ENCODE data around the gene ITGB7. TPM values are rescaled to one million over a fixed set of nuclear protein-coding genes. Genes with fewer than 3 reads are reported as not detected.

Gene ITGB7
- total and polyA plus RNA-seq, 9 of the 15 experiments (the other 6 are each of a cell fraction or from before 2014, with no cell fraction given), result 0.06 to 2.0 (median 0.67) TPM

DNA sequence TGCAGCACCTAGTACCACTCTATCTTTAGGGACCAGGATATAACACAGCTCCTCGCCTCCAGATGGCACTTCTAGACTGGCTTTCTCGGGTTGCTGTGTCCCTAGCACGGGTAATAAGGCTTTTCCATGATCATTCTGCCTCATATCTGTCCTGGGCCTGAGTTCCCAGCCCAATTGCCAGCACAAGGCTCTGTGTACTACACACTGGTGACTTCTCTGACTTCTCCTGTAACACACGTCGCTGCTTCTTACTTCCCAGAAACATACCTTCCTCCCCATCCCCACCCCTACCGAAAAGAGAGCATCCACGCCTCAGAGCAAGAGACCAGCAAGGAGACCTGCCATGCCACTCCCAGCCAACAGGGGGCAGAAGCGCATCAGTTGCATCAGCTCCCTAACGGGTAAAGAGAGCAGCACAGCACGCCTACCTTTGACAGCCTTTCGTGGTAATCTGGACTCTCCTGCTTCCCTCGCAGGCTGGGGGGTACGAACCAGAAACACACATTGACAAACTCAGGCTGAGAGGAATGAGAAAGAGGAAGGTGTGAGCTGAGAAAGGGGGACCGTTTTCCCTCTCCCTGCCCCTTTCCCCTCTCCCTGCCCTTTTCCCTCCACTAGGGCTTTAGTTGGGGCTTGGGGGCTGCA is 47.7 kb downstream of the ITGB7 start (continued):
- TF ChIP-seq, protein P1, sequence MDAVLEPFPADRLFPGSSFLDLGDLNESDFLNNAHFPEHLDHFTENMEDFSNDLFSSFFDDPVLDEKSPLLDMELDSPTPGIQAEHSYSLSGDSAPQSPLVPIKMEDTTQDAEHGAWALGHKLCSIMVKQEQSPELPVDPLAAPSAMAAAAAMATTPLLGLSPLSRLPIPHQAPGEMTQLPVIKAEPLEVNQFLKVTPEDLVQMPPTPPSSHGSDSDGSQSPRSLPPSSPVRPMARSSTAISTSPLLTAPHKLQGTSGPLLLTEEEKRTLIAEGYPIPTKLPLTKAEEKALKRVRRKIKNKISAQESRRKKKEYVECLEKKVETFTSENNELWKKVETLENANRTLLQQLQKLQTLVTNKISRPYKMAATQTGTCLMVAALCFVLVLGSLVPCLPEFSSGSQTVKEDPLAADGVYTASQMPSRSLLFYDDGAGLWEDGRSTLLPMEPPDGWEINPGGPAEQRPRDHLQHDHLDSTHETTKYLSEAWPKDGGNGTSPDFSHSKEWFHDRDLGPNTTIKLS (IDR thresholded peaks at IDR 0.05; ENCODE audit: borderline replicate concordance, low read depth), result peak; percentile 39; the same call in 1 of the 2 replicates
- TF ChIP-seq, protein P2, sequence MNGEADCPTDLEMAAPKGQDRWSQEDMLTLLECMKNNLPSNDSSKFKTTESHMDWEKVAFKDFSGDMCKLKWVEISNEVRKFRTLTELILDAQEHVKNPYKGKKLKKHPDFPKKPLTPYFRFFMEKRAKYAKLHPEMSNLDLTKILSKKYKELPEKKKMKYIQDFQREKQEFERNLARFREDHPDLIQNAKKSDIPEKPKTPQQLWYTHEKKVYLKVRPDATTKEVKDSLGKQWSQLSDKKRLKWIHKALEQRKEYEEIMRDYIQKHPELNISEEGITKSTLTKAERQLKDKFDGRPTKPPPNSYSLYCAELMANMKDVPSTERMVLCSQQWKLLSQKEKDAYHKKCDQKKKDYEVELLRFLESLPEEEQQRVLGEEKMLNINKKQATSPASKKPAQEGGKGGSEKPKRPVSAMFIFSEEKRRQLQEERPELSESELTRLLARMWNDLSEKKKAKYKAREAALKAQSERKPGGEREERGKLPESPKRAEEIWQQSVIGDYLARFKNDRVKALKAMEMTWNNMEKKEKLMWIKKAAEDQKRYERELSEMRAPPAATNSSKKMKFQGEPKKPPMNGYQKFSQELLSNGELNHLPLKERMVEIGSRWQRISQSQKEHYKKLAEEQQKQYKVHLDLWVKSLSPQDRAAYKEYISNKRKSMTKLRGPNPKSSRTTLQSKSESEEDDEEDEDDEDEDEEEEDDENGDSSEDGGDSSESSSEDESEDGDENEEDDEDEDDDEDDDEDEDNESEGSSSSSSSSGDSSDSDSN (IDR thresholded peaks at IDR 0.05; ENCODE audit: borderline replicate concordance in 1 of 2, low read depth in 2 of 2, low read length in 2 of 2), result 0 out of 4 replicates have a peak, but pooled peaks of 1 of the 2 experiments have one; percentile 24
- no peak for TF ChIP-seq NFE2 (IDR thresholded peaks at IDR 0.05; ENCODE audit: low read depth)
- TF ChIP-seq EZH2 (IDR thresholded peaks at IDR 0.05; ENCODE audit: borderline replicate concordance, low read depth, low read length), result no peak
- TF ChIP-seq GATA2 (CRISPR knock-in tag; IDR thresholded peaks at IDR 0.05), result no peak
- TF ChIP-seq TAF7 (tag; IDR thresholded peaks at IDR 0.05), result 0 out of 2 replicates have a peak, but pooled peaks have one; percentile 13
- TF ChIP-seq YBX1 (IDR thresholded peaks at IDR 0.05), result no peak
- TF ChIP-seq ARID1B (IDR thresholded peaks at IDR 0.05), result peak; percentile 54; the same call in 1 of the 2 replicates
- no peak for TF ChIP-seq CHD4 (IDR thresholded peaks at IDR 0.05; ENCODE audit: insufficient read depth, insufficient replicate concordance, low read depth, low read length, poor library complexity, severe bottlenecking)
- TF ChIP-seq NR2C2 (CRISPR knock-in tag; IDR thresholded peaks at IDR 0.05), result 0 out of 2 replicates have a peak, but pooled peaks have one; percentile 42
- no peak for TF ChIP-seq NR2C2 (tag; IDR thresholded peaks at IDR 0.05)
- no peak for TF ChIP-seq ZNF695 (CRISPR knock-in tag; IDR thresholded peaks at IDR 0.05)
- TF ChIP-seq, protein P3, sequence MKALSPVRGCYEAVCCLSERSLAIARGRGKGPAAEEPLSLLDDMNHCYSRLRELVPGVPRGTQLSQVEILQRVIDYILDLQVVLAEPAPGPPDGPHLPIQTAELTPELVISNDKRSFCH (CRISPR knock-in tag; IDR thresholded peaks at IDR 0.05), result no peak
- TF ChIP-seq, protein P3 (tag; IDR thresholded peaks at IDR 0.05), result 0 out of 2 replicates have a peak, but pooled peaks have one; percentile 34
- peak; percentile 64 for TF ChIP-seq JUND (IDR thresholded peaks at IDR 0.05; ENCODE audit: borderline replicate concordance, low read depth, low read length)
- TF ChIP-seq JUND (tag; IDR thresholded peaks at IDR 0.05; ENCODE audit: borderline replicate concordance, low read depth, low read length), result peak; percentile 60; the same call in 1 of the 3 replicates
- TF ChIP-seq MAFK (IDR thresholded peaks at IDR 0.05; ENCODE audit: low read length), result no peak
- peak in 1 of 2 experiments; percentile 36; a peak in 1 of 4 replicates for TF ChIP-seq SRF (CRISPR knock-in tag; IDR thresholded peaks at IDR 0.05)
- TF ChIP-seq ZZZ3 (IDR thresholded peaks at IDR 0.05), result no peak
- no peak for TF ChIP-seq ZNF239 (CRISPR knock-in tag; IDR thresholded peaks at IDR 0.05)
- TF ChIP-seq POLR2AphosphoS2 (IDR thresholded peaks at IDR 0.05; ENCODE audit: low read length), result no peak
- TF ChIP-seq EP400 (IDR thresholded peaks at IDR 0.05), result peak; percentile 90
- TF ChIP-seq LEF1 (IDR thresholded peaks at IDR 0.05), result no peak
- no peak for TF ChIP-seq ZNF23 (CRISPR knock-in tag; IDR thresholded peaks at IDR 0.05)
- no peak for TF ChIP-seq ZNF644 (tag; IDR thresholded peaks at IDR 0.05; ENCODE audit: low read depth)
- no peak for TF ChIP-seq HMG20A (CRISPR knock-in tag; conservative IDR thresholded peaks at IDR 0.05)
- TF ChIP-seq ZNF41 (CRISPR knock-in tag; conservative IDR thresholded peaks at IDR 0.05), result no peak
